Large intestine (tissue), 3 donors: ENCODE results near the gene FUT8. TPM values are rescaled to one million over a fixed set of nuclear protein-coding genes. Genes with fewer than 3 reads are reported as not detected.

Source experiments
- DNase-seq, 2 donors: peaks; one replicate each; pipeline versions ENCODE4 v3.0.0 to v3.0.0-alpha.2; 2013
- H3K27ac ChIP-seq: one replicate; pipeline ENCODE4 v1.5.1; 2013; ENCODE audit warnings: low read length
- H3K27me3 ChIP-seq: 2 replicates; pipeline ENCODE4 v1.6.1; 2013; ENCODE audit warnings: low read length; ENCODE audit not compliant: control insufficient read depth, insufficient read depth
- H3K36me3 ChIP-seq: 2 replicates; pipeline ENCODE4 v1.6.1; 2013; ENCODE audit warnings: low read length; ENCODE audit not compliant: control insufficient read depth, insufficient read depth
- H3K4me1 ChIP-seq: one replicate; pipeline ENCODE4 v1.6.1; 2013; ENCODE audit warnings: low read length; ENCODE audit not compliant: control insufficient read depth, insufficient read depth
- H3K4me3 ChIP-seq: one replicate; pipeline ENCODE4 v1.5.1; 2013; ENCODE audit warnings: low read length
- H3K9me3 ChIP-seq: one replicate; pipeline ENCODE4 v1.6.1; 2013; ENCODE audit warnings: mild to moderate bottlenecking, low read depth, low read length, moderate library complexity; ENCODE audit not compliant: control insufficient read depth
- WGBS: methylation state at CpG from one replicate; pipeline ENCODE4 v1.1.5; 2013; ENCODE audit warnings: low lambda C conversion rate; ENCODE audit not compliant: insufficient coverage; 5-methylcytosine and 5-hydroxymethylcytosine counted together
- polyA plus RNA-seq: library from polyadenylated mRNA; unstranded; fragments of 120-200 nt; gene quantifications from one replicate; pipeline ENCODE4 v1.2.1, GENCODE V29; 2013

FUT8 gene
- polyA plus RNA-seq, 1 donor: 53.7 TPM

DNA sequence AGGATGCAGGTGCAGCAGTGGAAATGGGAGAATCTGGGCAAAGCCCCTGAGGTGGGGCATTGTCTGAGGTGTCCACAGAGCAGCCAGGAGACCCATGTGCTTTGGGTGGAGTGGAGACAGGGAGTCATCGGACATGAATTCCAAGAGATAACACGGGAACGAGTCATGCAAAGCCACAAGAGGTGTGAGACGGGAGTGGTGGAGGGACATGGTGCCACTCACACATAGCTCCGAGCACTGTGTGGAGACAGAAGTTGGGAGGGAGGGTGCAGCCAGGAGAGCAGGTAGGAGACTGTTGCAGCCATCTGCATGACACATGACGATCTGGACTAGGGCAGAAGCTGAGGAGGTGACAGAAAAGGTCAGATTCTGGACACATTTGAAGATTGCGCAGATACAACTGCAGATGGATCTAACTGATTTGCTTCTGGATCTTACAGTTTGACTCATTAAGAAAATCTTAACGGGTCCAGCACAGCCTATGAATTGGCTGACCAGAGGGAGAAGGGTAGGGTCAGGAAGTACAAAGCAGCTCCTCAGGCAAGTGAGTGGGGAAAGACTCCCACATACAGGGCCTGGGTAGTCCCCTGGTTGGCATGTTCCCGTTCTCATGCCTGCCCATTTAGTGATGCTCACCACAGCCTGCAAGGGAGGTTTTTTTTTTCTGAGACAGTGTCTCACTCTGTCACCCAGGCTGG lies 379.8 kb downstream of the FUT8 start:
- H3K27ac ChIP-seq: no peak overlapping the region
- no peaks in the 10 kb centered on the region for H3K27me3 ChIP-seq
- H3K36me3 ChIP-seq: no peaks in the 10 kb centered on the region
- no peaks in the 10 kb centered on the region for H3K9me3 ChIP-seq
- no peak overlapping the region for H3K4me3 ChIP-seq
- H3K4me1 ChIP-seq: no peaks in the 10 kb centered on the region
- no CpG with 5 or more reads among the region's 9 CpGs for WGBS
- DNase-seq: no peak
